ENCODE results near the gene FAM227B.
"Not testable (repeated sequence)": the region's sequence is repeated elsewhere in the genome, so short reads cannot be mapped to it uniquely, and the experiment has no call there.

The FAM227B gene

GRCh38 chr15:49610157-49610918 is 10.3 kb downstream of the FAM227B start:
- DNase-seq (ENCODE audit: low read depth in 2 of 2, low spot score in 1 of 2) = no peak

- no peak for DNase-seq (ENCODE audit: low read depth in 2 of 2, low spot score in 1 of 2)
These were observed 14.0 kb downstream of the FAM227B start for GRCh38 chr15:49606594-49606993.

- no peak for DNase-seq (ENCODE audit: low read depth in 2 of 2, low spot score in 1 of 2)
These were observed 15.0 kb downstream of the FAM227B start for GRCh38 chr15:49605588-49605987.

- no peak for DNase-seq (ENCODE audit: low read depth in 2 of 2, low spot score in 1 of 2)
These were observed 15.8 kb downstream of the FAM227B start for GRCh38 chr15:49604625-49605409.

- not testable (repeated sequence) for DNase-seq (ENCODE audit: low read depth in 2 of 2, low spot score in 1 of 2)
These were observed 27.7 kb downstream of the FAM227B start for GRCh38 chr15:49592829-49593316.

GRCh38 chr15:49589030-49589429 is 31.6 kb downstream of the FAM227B start:
- DNase-seq (ENCODE audit: low read depth in 2 of 2, low spot score in 1 of 2) = no peak

GRCh38 chr15:49573421-49573820 is 47.2 kb downstream of the FAM227B start:
- no peak for DNase-seq (ENCODE audit: low read depth in 2 of 2, low spot score in 1 of 2)

GRCh38 chr15:49570672-49571071 is 49.9 kb downstream of the FAM227B start:
- DNase-seq (ENCODE audit: low read depth in 2 of 2, low spot score in 1 of 2) = no peak

- DNase-seq (ENCODE audit: low read depth in 2 of 2, low spot score in 1 of 2) = no peak
These were observed 50.4 kb downstream of the FAM227B start for GRCh38 chr15:49570174-49570573.

- DNase-seq (ENCODE audit: low read depth in 2 of 2, low spot score in 1 of 2) = no peak
These were observed 60.6 kb downstream of the FAM227B start for GRCh38 chr15:49560045-49560444.

- no peak for DNase-seq (ENCODE audit: low read depth in 2 of 2, low spot score in 1 of 2)
These were observed 61.7 kb downstream of the FAM227B start for GRCh38 chr15:49558929-49559328.

GRCh38 chr15:49556437-49556836 is 64.2 kb downstream of the FAM227B start:
- no peak for DNase-seq (ENCODE audit: low read depth in 2 of 2, low spot score in 1 of 2)

GRCh38 chr15:49550342-49550741 is 70.3 kb downstream of the FAM227B start:
- not testable (repeated sequence) for DNase-seq (ENCODE audit: low read depth in 2 of 2, low spot score in 1 of 2)

GRCh38 chr15:49538520-49538919 is 82.1 kb downstream of the FAM227B start:
- DNase-seq (ENCODE audit: low read depth in 2 of 2, low spot score in 1 of 2) = no peak

- DNase-seq (ENCODE audit: low read depth in 2 of 2, low spot score in 1 of 2) = no peak
These were observed 90.5 kb downstream of the FAM227B start for GRCh38 chr15:49530092-49530491.

- no peak for DNase-seq (ENCODE audit: low read depth in 2 of 2, low spot score in 1 of 2)
These were observed 92.3 kb downstream of the FAM227B start for GRCh38 chr15:49528289-49528688.

- DNase-seq (ENCODE audit: low read depth in 2 of 2, low spot score in 1 of 2) = no peak
These were observed 98.8 kb downstream of the FAM227B start for GRCh38 chr15:49521802-49522201.

- not testable (repeated sequence) for DNase-seq (ENCODE audit: low read depth in 2 of 2, low spot score in 1 of 2)
These were observed 107.9 kb downstream of the FAM227B start for GRCh38 chr15:49512739-49513138.

GRCh38 chr15:49507261-49507660 is 113.4 kb downstream of the FAM227B start:
- no peak for DNase-seq (ENCODE audit: low read depth in 2 of 2, low spot score in 1 of 2)

- no peak for DNase-seq (ENCODE audit: low read depth in 2 of 2, low spot score in 1 of 2)
These were observed 114.3 kb downstream of the FAM227B start for GRCh38 chr15:49506341-49506740.

- no peak for DNase-seq (ENCODE audit: low read depth in 2 of 2, low spot score in 1 of 2)
These were observed 119.0 kb downstream of the FAM227B start for GRCh38 chr15:49501586-49501985.
